Endometrium (tissue), 2 donors: Measurements from ENCODE around the gene TXN2.
"Not testable (repeated sequence)": the region's sequence is repeated elsewhere in the genome, so short reads cannot be mapped to it uniquely, and the experiment has no call there.

Experiments
- FAIRE-seq: peaks from 2 replicates; lab custom pipeline; 2012; peaks lifted over from hg19 to GRCh38; lab: Jason Lieb, UNC
- donor health status: control.
- donor health status: control.

TXN2 gene, protein sequence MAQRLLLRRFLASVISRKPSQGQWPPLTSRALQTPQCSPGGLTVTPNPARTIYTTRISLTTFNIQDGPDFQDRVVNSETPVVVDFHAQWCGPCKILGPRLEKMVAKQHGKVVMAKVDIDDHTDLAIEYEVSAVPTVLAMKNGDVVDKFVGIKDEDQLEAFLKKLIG

DNA sequence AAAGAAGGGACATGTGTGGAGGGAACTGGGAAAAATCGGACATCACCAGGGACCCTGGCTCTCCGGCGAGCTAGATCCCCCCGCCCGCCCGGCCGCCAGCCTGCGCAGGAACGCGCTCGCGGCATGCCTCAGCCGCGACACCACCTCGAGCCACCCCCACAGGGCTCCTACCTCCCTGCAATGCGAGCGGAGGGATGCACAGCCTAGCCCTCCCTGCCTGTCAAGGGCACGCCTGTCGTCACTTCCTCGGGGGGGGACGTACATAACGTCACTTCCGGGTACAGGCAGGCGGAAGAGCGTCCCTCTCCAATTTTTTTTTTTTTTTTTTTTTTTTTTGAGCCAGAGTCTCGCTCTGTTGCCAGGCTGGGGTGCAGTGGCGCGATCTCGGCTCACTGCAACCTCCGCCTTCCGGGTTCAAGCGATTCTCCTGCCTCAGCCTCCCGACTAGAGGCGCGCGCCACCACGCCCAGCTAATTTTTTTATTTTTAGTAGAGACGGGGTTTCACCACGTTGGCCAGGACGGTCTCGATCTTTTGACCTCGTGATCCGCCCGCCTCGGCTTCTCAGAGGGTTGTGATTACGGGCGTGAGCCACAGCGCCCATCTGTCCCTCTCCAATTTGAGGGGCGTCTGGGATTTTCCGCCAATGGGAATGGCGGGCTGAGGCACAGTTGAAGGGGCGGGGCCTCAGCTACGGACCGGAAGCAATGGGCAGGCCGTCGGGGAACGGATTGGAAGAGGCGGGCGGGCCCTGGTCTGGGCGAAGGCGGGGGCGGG lies at the start of gene TXN2:
Gene TXN2, minus strand, starts transcription at position 248 of the 776 bp plus-strand sequence. CDS start 803 bp downstream, outside the sequence.
- peak; percentile 88 for FAIRE-seq

DNA sequence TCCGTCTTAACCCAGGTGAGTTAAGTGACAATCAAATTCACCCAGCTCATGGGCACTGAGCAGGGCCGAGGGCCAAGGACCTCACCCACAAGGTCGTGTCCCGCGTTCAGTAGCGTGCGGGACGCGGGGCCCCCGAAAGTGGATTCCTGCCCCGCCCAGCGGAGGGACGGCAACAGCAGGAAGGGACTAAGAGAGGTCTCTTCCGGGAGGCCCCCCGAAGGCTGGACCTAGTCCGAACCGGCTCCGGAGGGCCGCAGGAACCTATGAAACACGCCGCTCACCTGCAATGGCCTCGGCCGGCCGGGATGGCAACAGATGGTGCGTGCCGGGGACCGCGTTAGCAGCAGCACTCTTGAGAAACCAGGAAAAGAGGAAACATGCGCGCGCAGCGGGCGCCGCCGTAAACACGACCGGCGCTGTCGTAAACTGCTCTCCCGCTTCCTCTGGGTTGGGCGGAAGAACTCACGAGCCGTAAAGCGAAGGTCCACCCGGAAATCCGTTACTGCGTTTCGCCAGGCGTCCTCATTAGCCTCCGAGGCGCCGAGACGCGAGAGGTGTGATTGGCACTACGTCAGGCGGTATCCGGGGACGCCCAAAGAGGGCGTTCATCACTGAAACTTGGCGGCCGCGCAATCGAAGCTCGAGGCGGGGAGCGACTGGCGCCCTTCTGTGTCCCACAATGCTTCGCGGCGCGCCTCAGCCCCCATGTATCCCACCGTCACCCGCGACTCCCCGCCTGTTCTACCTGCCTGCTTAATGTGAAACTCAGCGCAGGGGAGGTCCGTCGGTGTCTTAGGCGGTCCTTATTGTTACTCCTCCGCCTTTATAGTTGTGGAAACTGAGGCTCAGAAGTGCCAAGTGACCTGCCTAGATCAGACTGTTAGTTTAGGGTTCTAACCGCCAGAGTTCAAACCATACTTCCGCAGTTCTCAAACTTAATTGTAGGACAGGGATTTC lies 47.6 kb upstream of the TXN2 start, which contains the start of gene EIF3D:
Gene EIF3D, minus strand, starts transcription at position 372 of the 957 bp plus-strand sequence. CDS start 3,045 bp downstream, outside the sequence.
- FAIRE-seq, result peak; percentile 99

DNA sequence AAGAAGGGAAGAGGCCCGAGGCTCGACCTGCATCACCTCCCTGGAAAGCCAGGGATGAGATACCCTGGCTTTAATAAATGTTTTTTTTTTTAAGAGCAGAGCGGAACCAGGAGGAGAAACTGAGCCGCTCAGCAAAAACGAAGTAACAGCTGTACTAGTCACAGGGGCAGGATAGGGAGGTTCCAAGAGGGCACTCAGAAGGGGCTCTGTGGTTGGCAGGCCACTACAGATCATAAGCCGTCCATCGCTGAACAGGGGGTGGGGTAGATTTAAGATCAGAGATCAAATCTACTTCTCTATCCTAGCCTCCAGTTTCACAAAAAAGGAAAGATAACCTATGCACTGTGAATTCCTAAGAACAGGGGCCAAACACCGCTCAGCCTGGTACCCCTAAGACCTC lies 46.9 kb upstream of the TXN2 start:
- FAIRE-seq, result no peak

DNA sequence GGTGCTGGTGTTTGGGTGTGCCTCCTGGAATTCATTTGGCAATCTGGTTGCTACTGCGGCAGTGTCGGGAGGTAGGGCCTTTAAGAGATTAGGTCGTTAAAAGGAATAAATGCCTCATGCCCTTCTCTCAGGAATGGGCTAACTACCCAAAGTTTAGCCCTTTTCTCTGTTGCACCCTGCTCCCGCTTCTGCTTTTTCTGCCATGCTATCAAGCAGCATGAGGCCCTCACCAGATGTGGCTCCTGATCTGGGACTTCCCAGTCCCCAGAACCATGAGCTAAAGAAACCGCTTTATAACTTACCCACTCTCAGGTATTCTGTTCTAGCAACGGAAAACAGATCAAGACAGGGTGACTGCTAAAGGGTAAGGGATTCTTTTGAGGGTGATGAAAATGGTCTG lies 41.2 kb upstream of the TXN2 start:
- no peak for FAIRE-seq

DNA sequence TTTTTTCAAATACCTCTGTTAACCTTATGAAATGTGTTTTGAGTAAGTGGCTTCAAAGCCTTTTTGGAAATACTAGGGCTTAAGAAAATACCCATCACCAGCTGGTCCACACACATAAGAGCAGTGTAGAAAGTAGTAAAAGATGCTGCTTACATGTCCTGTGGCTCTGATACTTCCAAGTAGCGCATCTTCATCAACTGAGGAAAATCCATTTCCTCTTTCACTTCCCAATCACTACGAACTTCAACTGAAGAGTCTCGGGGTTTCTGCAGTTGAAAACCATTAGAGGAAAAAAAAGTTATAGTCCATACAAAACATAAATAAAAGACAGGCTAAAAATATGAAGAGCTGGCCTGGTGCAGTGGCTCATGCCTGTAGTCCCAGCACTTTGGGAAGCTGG lies 39.0 kb upstream of the TXN2 start:
- FAIRE-seq, result no peak

DNA sequence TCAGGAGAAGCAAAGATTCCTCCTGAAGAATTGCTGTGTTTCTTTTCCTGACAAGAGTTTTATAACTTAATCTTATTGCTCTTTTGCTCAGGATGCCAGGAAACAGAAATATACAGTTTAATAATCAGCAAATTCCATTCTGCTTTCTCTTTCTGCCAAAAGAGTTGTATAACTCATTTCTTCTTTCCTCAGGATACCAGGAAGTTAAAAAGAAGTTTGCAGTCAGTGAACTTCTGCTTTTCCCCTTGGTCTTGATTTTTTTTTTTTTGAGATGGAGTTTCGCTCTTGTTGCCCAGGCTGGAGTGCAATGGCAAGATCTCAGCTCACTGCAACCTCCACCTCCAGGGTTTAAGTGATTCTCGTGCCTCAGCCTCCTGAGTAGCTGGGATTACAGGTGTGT lies 38.5 kb upstream of the TXN2 start:
- FAIRE-seq, result not testable (repeated sequence)

DNA sequence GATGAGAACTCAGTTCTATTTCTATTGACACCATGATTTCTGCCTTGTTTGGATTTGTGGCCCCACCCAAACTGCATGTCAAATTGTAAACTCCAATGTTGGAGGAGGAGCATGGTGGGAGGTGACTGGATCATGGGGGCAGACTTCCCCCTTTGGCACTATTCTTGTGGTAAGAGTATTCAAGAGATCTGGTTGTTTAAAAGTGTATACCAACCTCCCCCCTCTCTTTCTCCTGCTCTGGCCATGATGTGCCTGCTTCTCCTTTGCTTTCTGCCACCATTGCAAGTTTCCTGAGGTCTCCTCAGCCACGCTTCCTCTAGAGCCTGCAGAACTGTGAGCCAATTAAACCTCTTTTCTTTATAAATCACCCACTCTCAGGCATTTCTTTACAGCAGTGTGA lies 33.3 kb upstream of the TXN2 start:
- FAIRE-seq, result no peak

DNA sequence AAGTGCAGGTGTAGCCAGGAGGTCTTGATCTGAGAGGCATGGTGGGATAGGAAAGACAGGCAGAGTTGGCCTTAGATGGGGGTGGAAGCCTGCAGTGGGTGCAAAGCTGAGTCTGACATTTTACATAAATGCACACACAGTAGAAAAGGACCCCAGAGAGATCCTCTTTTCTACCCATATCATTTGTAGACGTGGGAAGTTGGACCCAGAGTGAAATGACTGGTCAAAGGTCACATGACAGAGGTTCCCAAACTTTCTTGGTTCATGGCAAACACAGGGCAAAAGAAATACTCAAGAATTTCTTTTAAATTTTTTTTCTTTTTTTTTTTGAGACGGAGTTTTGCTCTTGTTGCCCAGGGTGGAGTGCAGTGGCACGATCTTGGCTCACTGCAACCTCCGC lies 31.6 kb upstream of the TXN2 start:
- no peak for FAIRE-seq

DNA sequence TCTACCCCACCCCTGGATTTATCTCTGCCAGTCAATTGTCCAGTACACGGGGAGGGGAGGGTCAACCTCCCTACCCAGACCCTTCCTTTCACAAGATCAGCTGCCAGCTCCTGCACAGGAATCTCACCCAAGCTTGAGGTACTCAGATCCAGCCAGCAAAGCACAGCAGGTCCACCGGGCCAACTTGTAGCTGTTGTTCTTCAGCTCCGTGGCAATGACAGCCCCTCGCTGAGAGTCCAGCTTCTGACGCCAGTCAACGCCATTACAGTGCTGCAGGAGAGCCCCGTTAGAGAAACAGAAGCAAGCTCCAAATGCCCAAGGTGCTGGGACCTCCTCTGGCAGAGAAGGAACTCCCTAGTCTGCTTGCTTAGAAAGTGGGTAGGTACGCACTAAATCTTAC lies 30.9 kb upstream of the TXN2 start:
- no peak for FAIRE-seq

DNA sequence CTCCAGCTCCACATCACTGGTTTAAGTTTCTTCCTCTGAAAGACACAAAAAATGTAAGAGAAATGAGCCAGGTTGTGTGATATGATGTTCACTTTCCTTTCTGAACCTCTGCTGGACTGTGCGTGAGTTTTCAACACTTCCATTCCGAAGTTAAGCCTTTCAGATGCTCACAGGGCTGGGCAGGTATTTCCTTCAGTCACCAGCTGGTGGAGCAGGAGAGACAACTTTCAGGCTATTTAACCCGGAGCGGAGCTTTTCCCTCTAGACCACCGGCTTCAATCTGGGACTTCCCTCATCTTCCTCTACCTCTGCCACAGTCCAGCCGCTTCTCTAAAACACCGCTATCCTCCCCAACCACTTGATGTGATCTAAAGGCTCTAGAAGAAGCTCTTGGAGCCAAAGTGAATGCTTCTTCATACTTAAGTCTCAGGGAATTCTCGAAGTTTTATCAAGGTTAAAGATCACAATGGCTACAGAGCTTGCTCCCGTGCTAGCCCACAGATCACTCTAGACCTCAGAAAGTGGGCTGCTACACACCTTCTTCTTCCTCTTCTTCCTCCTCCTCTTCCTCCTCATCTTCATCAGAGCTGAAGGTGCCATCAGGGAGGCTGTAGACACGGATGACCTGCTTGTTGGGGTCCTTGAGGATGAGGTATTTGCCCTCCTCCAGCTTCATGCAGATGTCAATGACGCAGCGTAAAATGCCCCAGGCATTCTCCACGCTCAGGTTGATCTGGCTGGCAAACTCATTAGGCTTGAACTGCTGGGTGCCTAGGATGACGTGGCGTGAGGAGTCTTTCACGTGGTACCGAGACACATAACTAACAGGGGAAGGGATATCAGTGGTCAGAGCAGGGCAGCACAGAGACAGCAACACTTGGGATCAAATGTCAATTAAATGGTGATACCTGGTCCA lies 29.8 kb upstream of the TXN2 start:
- FAIRE-seq, result no peak

DNA sequence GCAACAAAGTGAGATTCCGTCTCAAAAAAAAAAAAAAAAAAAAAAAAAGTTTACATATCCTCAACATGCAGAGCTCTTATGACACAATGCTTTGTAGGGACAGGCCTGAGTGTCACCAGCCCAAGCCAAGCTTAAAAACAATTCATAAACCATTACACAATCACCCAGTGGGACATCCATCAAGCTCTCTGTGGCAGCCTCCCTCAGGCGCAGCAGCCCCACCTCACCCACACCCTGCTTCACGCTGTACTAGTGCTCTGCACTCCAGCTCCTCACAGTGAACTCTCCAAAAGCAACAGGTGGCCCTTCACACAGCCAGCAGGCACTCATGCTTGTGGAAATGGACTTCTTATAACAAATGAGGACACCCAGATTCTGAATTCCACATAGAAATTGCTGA lies 28.9 kb upstream of the TXN2 start:
- no peak for FAIRE-seq

DNA sequence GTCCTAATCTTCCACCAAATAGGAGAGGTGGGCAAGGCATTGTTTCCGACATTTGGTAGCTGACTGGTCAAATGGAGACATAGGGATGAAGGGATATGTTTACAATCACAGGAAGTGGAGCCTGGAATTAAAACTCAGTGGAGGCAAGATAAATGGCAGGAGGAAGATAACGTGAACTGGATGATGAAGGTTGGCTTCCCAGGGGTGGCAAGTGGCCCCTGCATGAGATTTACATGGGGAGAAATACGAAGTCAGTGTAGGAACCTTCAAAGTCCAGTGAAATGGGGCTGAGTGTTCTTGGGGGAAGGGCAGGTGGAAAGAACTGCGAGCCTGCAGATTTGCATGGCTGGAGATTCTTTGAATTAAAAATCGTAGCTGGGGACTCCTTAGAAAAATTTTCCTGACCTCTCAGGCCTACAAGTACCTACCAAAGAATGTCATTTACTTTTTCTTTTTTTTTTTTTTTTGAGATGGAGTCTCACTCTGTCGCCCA lies 26.1 kb upstream of the TXN2 start:
- no peak for FAIRE-seq

DNA sequence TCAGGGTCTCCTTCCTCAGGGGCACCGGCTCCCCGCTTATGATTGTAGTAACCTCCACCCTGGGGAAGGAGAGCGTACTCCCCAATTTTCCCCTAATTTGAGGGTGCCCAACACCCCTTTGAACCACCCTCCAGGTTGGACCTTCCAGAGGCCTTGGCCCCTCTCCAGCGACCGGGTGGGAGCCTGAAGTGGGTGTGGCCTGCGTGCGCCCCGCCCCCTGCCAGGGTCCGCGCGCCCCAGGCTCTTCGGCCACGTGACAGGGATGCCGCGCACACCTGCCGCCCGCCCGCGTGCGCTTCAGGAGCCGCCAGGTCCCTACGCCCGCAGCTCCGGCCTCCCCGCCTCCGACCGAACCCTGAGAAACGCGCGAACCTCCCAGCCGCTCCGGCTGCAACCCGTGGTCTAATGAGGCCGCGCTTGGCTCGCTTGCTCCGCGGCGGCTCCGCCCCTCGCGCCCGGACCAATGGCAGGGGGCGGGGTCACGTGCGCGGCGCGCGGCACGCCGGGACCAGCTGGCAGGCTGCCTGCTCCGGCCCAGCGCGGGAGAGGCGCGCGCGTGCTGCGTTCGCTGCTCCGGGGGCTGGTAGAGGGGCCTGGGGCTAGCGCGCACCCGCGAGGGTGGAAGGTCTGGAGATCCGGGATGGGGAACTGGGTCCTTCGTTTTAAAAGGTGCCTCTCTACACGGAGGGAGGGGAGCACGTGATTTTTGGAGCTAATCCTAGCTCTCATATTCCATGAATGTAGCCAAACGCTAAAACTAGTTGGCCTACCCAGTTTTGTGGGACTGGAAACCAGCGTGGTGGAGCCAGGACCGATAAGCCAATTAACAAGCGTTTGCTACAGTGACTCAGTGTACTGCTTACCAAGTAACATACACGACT lies 25.4 kb upstream of the TXN2 start, which contains the start of gene FOXRED2:
Gene FOXRED2, minus strand, starts transcription at position 404 of the 881 bp plus-strand sequence. CDS start 618 bp downstream, outside the sequence.
- FAIRE-seq, result no peak

DNA sequence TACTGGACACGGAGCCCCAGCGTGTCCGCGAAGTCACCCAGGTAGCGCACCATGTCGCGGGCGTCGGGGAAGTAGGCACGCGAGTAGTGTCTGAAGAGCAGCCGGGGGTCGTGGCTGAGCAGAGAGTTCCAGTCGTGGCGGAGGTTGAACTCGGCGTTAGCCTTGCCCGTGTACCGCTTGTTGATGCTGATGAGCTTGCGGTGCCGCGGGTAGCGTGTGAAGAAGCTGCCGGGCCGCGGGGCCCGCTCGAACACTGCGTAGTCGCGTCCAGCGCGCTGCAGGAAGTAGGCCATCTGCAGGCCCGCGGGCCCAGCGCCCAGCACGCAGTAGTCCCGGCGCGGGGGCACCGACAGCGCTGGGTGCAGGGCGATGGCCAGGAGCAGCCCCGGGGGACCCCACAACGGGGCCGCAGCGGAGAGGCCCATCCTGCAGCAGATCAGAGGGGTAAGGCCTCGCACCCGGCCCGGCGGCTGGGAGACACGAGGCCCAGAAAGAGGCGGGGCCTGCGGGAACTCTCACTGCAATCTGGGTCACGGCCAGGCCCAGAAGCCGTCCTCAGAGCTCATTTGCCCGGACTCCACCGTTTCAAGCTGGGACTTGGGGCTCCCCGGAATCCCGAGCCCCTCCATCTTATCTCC lies 24.7 kb upstream of the TXN2 start:
- no peak for FAIRE-seq

DNA sequence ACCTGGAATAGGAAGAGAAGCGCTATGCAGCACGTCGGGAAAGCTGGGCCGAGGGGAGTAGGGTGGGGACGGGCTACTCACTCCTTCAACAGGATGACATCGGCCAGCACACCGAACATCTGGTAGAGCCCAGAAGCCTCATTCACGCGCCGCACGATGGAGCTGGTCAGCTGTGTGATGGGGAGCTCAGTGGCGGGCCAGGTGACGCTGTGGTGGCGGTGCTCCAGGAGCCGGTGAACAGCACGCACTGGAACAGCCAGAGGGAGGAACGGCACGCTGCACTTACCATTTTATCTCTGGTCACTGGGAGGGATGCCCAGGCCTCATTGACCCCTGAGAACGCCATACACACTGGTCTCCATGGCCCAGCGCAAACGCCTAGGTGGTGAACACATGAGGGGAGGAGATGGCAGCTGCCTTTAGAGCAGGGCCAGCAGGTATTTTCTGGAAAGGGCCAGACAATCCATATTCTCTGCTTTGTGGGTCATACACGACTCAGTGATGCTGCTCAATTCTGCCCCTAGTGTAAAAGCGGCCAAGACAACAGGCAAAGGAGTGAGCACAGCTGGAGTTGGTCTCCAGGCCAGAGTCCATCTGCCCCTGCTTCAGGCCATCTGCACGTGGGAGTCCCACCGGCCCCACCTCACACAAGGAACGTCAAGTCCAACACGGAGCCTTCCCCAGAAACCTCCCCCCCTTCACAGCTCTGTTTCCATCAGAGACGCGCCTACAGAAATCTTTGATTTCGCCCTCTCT lies 16.6 kb upstream of the TXN2 start:
- FAIRE-seq, result no peak

DNA sequence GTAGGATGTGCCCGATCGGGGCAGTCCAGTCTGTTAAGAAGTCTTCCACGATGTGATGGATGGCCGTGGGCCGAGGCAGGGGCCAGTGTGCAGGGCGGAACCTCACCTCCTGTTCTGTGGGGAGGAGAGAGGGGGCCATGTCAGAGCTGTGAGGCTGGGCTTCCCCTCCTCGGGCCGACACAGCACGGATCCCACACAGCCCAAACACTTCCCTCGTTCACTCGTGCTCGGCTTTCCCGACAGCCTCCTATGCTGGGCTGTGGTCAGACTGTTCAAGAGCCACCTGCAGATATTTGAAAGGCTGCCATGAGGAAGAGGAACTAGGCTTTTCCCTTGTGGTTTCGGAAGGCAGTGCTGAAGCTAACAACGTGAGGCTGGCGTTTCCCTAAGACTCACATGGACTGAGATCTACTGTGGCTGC lies 12.3 kb upstream of the TXN2 start:
- FAIRE-seq, result no peak

DNA sequence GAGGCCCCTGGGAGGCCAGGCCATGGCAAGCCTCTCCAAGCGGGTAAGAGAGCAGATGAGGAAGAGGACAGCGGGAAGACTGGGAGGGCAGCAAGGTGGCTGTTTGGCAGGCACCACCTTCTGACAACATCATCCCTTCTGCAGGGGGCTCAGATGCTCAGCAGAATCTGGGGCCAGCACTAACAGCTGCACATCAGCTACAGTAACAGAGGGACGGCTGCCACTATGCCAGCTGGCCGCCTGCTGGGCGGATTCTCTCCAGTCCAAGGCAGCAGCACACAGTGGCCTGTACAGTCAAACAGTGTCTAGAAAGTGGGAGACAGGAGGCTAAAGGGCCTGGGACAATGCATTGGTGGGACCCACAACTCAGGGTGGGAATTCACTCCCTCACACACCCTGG lies 10.7 kb upstream of the TXN2 start:
- no peak for FAIRE-seq

DNA sequence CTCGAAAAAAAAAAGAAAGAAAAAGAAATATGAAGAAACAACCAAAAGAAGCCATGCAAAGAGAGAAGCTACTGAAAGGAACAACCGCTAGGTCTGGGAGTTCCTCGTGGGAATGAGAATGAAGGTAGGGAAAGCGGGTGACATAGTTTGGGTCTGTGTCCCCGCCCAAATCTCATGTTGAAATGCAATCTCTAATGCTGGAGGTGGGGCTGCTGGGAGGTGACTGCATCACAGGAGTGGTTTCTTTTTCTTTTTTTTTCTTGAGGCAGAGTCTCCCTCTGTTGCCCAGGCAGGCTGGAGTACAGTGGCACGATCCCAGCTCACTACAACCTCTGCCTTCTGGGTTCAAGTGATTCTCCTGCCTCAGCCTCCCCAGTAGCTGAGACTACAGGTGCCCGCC lies 9.7 kb upstream of the TXN2 start:
- FAIRE-seq, result no peak
